NCI-H748 (cell line): ENCODE results near the gene DDA1.
"Not testable (repeated sequence)": the region's sequence is repeated elsewhere in the genome, so short reads cannot be mapped to it uniquely, and the experiment has no call there.

Experiments used
- DNase-seq: peaks from one replicate; lab custom pipeline; 2025; ENCODE audit not compliant: unreplicated experiment; lab: John Stamatoyannopoulos, UW

The DDA1 gene

DNA sequence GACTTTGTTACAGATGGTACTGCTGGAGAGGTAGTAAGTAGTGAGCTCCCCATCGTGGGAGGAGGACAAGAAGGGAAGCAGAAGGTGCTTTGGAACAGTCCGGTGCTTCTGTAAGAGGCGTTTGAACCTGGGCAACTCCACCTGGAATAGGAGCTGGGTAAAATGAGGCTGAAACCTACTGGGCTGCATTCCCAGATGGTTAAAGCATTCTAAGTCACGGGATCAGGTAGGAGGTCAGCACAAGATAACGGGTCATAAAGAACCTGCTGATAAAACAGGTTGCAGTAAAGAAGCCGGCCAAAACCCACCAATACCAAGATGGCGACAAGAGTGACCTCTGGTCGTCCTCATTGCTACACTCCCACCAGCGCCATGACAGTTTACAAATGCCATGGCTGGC is 22.6 kb upstream of the DDA1 start:
- DNase-seq: no peak

DNA sequence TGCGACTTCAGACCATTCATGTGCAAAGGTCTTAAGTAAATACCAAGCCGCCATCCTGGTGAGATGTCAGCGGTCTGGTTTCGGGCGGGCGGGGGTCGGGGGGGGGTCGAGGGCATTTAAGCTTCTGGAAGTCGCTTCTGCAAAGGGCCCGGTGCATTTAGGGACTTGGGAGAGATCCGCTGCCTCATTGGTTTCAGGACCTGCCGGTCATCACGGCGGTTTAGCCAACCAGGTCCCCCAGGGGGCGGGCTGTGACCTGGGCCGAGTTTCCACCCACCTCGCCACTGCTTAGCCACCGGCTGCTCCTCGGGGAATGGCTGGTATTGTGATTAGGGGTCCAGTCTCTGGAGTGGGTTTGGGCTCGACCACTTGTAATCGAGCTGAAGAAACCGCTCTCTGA is 19.9 kb upstream of the DDA1 start:
- no peak for DNase-seq

DNA sequence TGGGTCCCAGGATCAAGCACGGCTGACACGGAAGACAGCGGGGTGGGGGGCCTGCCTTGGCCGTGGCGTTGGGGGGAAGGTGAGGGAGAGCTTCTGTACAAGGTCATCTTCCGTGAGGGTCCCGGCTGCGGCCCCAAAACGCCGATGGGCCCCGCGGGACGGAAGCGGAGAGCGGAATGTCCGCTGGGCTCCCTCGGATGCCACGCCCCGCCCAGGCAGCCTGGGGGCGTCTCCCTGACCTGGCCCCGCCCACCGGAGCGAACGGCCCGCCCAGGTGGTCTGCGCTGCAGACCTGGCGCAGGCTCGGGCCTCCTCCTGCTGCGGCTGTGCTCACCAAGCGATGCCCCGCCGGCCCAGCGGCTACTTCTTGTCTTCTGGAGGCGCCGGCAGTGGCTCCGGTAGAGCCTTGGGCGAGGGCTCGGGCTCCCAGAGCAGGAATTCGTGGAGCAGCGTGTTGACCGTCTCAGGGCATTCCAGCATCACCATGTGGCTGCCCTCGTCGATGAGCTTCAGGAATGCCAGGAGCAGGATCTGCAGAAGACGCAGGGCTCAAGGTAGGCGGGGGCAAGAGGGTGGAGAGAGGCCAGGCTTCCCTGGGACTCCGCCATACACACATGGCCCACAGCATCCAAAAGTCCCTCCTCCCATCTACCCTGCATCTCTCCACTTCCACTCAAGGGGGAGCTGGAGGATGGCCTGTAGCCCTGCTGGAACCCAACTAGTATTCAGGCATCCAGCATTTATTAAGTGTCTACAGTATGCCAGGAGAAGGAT is 16.9 kb upstream of the DDA1 start:
- no peak for DNase-seq

DNA sequence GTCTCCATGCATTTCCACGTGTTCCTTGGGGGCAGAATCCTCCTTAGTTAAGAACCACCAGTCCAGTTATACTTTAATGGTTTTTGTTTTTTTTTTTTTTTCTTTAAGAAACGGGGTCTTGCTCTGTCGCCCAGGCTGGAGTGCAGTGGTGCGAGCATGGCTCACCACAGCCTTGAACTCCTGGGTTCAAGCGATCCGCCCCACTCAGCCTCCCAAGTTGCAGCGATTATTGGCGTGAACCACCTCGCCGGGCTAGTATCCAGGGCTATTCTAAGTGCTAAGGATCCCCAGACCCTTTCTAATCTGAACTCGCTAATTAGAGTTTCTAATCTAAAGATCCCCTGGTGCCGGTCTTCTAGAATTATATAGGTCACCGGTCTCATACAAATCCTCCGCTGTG is 15.8 kb upstream of the DDA1 start:
- no peak for DNase-seq

DNA sequence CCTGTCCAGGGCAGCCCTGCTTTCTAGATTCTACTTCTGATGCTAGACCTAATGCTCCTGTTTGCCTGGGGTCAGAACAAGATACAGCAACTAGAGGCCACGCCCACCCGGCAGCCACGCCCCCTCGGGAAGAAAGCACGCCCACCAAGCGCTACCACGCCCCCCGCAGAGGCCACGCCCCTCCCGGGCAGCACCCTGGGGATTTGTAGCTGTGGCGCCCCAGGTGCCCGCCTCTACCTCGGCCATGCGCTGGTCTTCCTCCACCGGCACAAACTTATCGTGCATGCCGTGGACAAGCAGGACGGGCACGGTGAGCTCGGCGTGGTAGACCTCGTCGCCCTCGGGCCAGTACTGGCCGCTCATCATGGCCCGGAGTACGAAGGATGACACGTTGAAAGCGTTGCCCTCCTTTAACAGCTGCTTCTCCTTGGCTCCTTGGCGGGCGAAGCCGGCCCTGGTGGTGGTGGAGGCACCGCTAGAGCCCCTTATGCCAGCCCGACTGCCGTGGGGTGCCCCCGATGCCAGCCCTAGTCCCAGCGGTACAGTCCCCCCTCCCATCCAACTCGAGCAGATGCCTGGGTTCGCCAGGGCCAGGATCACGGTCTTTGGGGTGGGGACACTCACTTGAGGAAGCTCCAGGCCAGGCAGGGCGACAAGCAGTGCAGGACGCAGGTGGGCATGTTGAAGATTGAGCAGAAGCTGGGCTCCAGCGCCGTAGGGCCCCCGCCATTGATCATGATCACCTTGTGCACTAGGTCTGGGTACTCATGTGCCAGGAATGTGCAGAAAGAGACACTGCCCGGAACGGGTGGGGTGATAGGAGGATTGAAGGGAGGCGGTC is 15.1 kb upstream of the DDA1 start:
- no peak for DNase-seq

DNA sequence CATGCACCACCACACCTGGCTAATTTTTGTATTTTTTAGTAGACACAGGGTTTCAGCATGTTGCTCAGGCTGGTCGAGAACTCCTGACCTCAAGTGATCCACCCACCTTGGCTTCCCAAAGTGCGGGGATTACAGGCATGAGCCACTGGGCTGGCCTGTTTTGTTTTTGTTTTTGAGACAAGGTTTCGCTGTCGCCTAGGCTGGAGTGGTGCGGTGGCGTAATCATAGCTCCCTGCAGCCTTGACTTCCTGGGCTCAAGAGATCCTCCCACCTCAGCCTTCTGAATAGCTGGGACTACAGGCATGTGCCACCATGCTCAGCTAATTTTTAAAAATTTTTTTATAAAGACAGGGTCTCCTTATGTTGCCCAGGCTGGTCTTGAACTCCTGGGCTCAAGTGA is 13.8 kb upstream of the DDA1 start:
- DNase-seq: not testable (repeated sequence)

DNA sequence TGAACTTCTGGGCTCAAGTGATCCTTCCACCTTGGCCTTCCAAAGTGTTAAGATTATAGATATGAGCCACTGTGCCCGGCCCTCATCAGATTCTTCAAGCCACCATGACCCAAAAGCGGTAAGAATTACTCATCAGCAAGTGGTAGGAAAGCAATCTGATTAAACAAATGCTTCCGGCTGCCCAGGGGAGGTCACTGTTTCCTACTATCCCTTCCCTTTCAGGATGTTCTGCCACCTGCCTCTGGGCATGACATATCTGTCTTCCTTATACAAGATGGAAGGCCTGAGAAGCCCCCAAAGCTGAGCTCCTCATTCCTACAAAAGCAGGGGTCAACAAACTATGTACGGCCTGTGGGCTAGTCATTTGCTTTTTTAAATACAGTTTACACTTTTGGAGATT is 13.1 kb upstream of the DDA1 start:
- DNase-seq: no peak

DNA sequence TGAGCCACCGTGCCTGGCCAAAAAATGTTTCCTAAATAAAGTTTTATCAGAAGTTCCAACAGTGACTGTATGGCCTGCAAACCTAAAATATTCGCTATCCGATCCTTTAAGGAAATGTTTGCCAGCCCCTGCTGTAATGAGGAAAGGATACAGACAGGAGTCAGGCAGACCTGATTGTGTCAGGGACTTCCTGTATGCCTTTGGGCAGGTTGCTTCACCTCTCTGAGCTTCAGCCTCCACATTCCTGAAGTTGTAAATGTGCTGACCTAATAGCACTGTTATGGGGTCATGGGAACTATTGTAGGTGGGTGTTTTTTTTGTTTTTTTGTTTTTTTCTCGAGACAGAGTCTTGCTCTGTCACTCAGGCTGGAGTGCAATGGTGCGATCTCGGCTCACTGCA is 12.4 kb upstream of the DDA1 start:
- no peak for DNase-seq

DNA sequence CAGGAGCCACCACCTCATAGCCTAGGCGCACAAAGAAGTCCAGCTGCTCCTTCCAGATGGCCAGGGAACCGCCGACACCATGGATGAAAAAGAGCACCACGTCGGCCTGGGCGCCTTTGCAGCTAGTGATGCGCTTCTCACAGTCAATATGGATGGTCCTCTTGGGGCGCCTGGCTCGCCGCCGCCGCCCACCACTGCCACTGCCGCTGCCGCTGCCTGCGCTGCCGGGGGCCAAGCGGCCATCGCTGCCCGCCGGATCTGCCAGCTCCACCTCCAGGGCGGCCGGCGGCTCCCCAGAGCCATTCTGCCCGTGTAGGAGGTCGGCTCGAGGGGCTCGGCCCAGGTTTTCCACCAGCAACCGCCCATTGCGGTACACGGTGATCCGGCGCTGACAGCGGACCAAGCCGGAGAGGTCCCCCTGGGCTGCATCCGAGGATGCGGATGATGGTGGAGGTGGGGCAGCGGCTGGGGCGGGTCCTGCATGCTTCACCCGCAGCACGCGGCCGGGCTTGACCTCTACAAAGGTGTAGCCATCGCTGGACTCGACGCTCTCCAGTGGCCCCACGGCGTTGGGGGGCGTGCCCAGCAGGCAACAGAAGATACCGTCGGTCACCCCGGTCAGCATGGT is 8.3 kb upstream of the DDA1 start:
- DNase-seq: no peak

DNA sequence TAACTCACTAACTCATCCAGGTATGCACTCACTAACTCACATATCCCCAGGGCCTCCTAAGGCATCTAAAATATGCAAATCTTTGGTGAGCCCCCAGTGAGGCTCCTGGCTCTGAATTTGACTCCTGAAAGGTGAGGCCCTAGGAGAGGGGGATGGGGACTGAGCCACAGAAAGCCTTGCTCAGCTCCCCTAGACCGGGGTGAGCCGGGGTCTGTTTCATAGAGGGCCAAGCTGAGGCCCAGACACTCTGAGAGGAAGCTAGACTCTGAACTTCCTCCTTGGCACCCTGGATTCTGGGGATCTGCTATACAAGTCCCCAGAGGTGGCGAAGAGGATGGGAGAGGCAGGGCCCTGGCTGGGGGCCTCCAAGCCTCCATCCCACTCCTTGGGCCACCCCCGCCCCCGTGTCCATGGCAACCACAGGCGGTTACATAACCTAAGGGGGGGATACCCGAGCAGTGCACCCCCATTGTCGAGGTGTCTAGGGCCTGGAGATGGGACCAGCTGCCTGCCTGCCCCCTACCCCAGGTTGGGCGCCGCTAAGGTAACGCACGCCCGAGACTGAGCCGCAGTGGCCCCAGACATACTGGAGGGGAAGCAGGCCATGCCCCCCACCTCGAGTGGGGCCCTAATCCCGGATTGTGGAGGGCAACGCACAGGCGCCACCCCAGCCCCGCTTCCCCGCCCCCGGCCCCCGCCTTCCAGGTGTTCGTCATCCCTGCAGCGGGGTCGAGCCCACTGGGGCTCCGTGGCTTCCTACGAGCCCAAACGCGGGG is 6.8 kb upstream of the DDA1 start:
- DNase-seq: no peak

DNA sequence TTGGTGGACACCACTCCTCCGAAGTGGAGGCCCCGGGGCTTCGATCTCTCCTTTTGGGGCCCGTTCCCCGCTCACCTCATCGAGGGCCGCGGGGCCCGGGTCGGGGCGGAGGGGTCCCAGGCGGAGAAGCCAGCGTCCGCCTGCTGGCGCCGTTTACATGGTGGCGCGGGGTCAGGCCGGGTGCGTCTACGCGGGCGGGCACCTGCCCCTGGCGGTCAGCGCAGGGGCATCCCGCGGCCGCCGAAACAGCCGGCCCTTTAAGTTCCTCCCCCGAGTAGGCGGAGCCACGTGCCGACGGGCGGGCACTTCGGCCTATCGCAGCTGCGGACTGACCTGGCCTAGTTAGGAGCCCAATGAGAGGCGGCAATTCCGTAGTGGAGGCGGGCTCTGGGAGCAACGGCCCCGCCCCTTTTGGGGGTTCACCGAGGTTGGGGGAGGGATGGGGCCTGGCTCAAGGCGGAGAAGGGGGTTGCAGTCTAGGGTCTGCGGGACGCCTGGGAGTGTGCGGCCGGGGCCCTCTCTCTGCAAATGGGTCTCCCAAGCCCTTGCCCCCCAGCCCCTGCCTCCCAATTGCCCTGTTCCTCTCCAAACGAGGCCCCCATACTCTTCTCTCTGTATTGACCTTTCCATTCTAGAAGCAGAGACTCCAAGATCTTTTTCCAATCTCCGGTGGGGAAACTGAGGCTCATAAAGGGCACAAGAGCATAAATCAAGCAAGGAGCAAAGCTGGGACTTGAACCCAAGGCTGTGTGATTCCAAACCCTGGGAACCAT is 6.0 kb upstream of the DDA1 start, which contains the start of gene ABHD8:
TSS of gene ABHD8 (minus strand) at position 259 of the 773 bp plus-strand sequence. CDS start 1,809 bp downstream, outside the sequence.
- DNase-seq: peak; percentile 94

DNA sequence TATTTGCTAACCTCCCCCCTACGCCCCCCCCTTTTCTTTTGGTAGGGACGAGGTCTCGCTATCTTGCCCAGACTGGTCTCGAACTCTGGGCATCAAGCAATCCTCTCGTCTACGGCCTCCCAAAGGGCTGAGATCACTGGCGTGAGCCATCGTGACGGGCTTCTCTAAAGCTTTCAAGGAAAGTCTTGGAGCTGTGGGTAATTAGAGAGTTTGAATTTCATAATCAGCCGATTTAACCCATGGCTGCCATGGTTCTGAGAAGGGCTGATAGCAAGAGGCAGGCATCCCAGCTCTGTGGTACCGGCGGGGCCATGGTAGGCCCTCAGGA is 5.5 kb upstream of the DDA1 start:
- no peak for DNase-seq

DNA sequence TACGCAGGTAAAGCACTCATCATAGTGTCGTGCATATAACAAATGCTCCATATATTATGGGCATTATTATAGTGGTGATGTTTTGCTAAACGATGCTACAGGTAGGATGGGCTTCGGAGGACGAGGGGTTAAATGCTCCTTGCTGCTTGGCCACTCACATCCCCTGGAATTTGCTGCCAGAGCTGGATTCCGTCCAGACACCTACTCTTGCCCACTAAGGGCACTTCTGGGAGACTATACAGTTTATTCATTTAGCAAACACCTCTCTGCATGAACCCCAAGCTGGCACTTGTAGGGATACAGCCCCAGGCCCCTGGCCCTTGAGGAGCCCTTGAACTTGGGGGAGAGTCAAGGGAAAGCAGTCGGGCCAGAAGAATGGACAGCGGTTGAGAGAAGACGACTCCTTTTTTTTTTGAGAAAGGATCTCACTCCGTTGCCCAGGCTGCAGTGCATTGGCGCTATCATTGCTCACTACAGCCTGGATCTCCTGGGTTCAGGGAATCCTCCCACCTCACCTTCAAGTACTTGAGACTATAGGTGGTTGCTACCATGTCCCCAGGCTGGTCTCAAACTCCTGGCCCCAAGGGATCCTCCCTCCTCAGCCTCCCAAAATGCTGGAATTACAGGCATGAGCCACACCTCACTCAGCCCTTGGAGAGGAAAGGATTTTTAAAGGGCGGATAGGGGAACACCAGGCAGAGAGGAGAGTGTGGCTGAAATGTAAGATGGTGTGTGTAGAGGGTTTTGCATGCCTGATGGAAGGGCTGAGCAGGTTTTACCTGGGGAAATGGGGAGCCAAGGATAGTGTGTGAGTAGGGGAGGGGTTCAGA is 4.8 kb upstream of the DDA1 start:
- DNase-seq: no peak

DNA sequence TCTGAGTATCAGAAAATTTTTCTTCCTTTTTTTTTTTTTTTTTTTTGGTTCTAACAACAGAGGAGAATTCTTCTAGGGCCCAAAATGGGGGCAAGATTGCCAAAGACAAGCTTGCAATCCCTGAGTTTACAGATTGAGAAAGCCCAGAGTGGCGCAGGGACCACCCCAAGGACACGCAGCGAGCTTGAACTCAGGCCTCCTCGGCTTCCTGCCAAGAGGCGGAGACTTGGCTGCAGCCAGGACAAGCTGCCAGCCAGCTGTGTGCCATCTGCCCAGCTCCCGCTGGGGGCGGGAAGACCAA is 4.2 kb upstream of the DDA1 start:
- DNase-seq: no peak

DNA sequence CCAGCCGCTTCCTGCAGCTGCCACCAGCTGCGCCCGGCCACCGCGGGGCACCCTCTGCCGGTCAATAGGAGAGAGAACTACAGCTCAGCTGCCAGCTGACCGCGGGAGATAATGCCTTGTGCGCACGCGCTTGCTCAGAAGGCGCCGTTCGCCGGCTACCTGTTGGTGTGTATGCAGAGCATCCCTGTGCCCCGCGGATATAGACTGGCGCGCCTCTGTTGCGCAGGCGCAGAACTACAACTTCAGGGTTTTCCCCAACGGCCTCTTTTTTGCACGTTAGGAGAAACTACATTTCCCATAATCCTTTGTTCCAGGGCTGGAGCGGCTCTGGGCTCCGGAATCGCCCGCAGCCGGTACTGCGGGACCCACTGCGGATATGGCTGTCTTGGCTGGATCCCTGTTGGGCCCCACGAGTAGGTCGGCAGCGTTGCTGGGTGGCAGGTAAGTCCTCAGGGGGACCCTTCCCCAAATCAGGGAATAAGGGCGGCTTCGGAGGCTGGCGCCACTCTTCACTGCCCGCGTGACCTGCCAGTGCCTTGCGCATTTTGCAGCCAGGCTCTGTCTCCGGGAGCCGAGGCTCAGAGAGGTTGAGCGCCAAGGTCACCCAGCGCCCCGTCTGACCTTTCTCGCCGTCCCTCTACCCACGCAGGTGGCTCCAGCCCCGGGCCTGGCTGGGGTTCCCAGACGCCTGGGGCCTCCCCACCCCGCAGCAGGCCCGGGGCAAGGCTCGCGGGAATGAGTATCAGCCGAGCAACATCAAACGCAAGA is 3.7 kb upstream of the DDA1 start, which contains the start of gene MRPL34:
TSS of gene MRPL34 (plus strand) at position 356 of the 768 bp plus-strand sequence. CDS start at position 377, 21 bp downstream.
- DNase-seq: peak; percentile 99

DNA sequence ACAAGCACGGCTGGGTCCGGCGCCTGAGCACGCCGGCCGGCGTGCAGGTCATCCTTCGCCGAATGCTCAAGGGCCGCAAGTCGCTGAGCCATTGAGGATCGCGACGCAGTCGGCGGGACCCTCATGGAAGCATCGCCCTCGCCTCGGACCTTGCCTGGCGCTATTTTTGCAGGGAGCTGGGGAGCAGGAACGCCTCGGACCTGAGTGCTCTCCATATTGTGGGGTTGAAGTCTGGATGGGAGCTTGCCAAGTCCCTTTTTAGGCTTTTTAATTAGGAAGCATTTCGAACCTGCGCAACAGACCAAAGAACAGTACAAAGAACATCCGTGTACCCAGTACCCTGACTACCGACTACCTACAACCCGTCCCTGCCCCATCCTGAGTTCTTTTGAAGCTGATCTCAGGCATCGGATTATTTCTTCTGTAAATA is 3.1 kb upstream of the DDA1 start:
- peak; percentile 42 for DNase-seq

DNA sequence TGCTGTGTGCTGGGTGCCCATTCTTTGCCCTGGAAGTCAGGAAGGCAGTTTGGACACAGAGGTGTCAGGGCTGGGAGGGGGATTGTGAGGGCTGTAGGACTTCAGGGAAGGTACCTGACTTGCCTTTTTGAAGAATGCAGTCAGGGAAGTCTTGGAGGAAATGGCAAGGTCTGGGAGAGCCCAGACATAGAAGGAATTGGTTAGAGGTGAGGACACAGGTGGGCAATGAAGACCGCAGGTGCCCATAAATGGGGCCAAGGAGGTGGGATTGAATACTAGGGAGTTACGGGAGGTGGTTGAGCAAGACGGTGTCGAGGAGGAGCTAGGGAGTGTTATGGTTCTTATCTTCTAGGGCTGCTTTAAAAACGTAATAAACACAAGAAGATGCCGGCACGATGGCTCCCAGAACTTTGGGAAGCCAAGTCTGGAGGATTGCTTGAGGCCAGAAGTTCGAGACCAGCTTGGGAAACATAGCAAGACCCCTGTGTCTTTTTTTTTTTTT is 1.4 kb upstream of the DDA1 start:
- no peak for DNase-seq

DNA sequence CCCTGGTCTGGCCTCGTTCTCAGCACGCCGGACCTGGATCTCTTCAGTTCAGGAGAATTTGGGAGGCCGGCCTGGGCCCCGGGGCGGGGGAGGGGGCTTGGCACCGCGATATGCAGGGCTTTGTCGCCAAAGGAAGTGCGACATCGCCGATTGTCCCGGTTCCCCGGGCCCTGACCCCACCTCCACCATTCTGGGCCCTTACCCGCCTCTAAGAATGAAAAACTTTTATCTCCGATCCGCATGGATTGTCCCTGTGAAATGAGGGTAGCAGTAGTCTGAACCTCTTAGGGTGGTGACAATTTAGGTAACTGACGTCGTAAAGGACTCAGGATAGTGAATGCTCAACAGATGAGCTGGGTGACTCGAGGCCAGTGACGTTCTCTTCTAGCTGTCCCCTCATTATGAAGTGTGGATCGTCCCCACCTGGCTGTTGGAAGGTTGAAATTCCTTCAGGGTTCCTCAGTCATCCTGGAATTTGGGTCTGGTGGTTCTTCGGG is 650 bp downstream of the DDA1 start:
- DNase-seq: no peak
